Fibroblast of lung (primary cell): ENCODE results near the gene NTN1.
"Not testable (repeated sequence)": the region's sequence is repeated elsewhere in the genome, so short reads cannot be mapped to it uniquely, and the experiment has no call there.

Source experiments
- CTCF ChIP-seq, 2 donors: IDR thresholded peaks in 1 of 2; conservative IDR thresholded peaks in 1 of 2; 1 replicate in 1 of 2; 2 replicates in 1 of 2; pipeline ENCODE4 v1.5.1; 2011 to 2012; ENCODE audit warnings: low read length in 2 of 2, control low read depth in 1 of 2, inconsistent platforms in 1 of 2, low read depth in 1 of 2, mild to moderate bottlenecking in 1 of 2
- EZH2 ChIP-seq: IDR thresholded peaks from 2 replicates; pipeline ENCODE4 v1.5.1; 2012; ENCODE audit warnings: low read length, control low read depth, mild to moderate bottlenecking; ENCODE audit errors: missing control alignments

DNA sequence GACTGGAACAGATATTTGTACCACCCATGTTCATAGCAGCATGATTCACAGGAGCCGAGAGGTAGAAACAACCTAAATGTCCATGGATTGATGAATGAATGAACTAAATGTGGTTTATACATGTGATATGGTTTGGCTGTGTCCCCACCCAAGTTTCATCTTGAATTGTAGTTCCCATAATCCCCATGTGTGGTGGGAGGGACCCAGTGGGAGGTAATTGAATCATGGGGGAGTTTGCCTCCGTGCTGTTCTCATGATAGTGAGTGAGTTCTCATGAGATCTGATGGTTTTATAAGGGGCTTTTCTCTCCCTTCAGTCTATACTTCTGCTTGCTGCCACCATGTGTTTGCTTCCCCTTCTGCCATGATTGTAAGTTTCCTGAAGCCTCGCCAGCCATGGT is 81.9 kb downstream of the NTN1 start:
- not testable (repeated sequence) for TF ChIP-seq CTCF (conservative IDR thresholded peaks at IDR 0.05 in 1 of 2, IDR thresholded peaks at IDR 0.05 in 1 of 2; ENCODE audit: low read depth in 1 of 2, low read length in 2 of 2); EZH2
